CD14-positive monocyte (primary cell): ENCODE measurements around the gene ELF5. TPM values are rescaled to one million over a fixed set of nuclear protein-coding genes. Genes with fewer than 3 reads are reported as not detected.
A peak's percentile ranks its signal among the peaks of the same experiment; 100 is the strongest.

ENCODE experiments used
- DNase-seq, 3 donors: peaks; one replicate each; pipeline ENCODE4 v3.0.0-alpha.2; 2011 to 2022
- H2AFZ ChIP-seq: 2 replicates; pipeline ENCODE4 v1.6.0; 2012; ENCODE audit warnings: mild to moderate bottlenecking, low read depth, low read length, inconsistent platforms; ENCODE audit not compliant: insufficient read depth, poor library complexity, severe bottlenecking
- H3K27ac ChIP-seq, 2 donors: 1 replicate in 1 of 2; 2 replicates in 1 of 2; pipeline ENCODE4 v1.5.1; 2012 to 2013; ENCODE audit warnings: low read length in 2 of 2, control low read depth in 1 of 2, inconsistent platforms in 1 of 2, low read depth in 1 of 2, mild to moderate bottlenecking in 1 of 2
- H3K27me3 ChIP-seq, 2 donors: one replicate each; pipeline versions ENCODE4 v1.6.0 to v1.6.1; 2011 to 2013; ENCODE audit warnings: low read length in 2 of 2; ENCODE audit not compliant: control insufficient read depth in 2 of 2, insufficient read depth in 2 of 2
- H3K36me3 ChIP-seq, 2 donors: replicated peaks in 1 of 2; 1 replicate in 1 of 2; 2 replicates in 1 of 2; pipeline versions ENCODE4 v1.5.1 to v1.6.1; 2012 to 2013; ENCODE audit warnings: low read length in 2 of 2, control low read depth in 1 of 2, inconsistent platforms in 1 of 2, mild to moderate bottlenecking in 1 of 2; ENCODE audit not compliant: insufficient read depth in 2 of 2, control insufficient read depth in 1 of 2
- H3K4me1 ChIP-seq, 2 donors: 1 replicate in 1 of 2; 2 replicates in 1 of 2; pipeline versions ENCODE4 v1.5.1 to v1.6.1; 2012 to 2013; ENCODE audit warnings: low read length in 2 of 2, control low read depth in 1 of 2, inconsistent platforms in 1 of 2, mild to moderate bottlenecking in 1 of 2, moderate library complexity in 1 of 2; ENCODE audit not compliant: insufficient read depth in 2 of 2, control insufficient read depth in 1 of 2
- H3K4me2 ChIP-seq: replicated peaks from 2 replicates; pipeline ENCODE3; 2012; ENCODE audit warnings: low read length, moderate library complexity, mild to moderate bottlenecking; ENCODE audit not compliant: poor library complexity, severe bottlenecking; ENCODE audit errors: extremely low read depth
- H3K4me3 ChIP-seq, 3 experiments: fragments of 200-600 bp in 1 of 3; sonication (generic) in 1 of 3; replicated peaks in 1 of 3; 1 replicate in 2 of 3; 2 replicates in 1 of 3; pipeline ENCODE4 v1.5.1; 2011 to 2013; ENCODE audit warnings: low read length in 3 of 3, mild to moderate bottlenecking in 3 of 3, control low read depth in 2 of 3, low read depth in 2 of 3, inconsistent platforms in 1 of 3, moderate library complexity in 1 of 3
- H3K79me2 ChIP-seq: 2 replicates; pipeline ENCODE4 v1.6.0; 2012; ENCODE audit warnings: mild to moderate bottlenecking, control low read depth, inconsistent platforms, low read length, moderate library complexity; ENCODE audit not compliant: insufficient read depth
- H3K9ac ChIP-seq: 2 replicates; pipeline ENCODE4 v1.6.0; 2017; ENCODE audit warnings: low read length, mild to moderate bottlenecking; ENCODE audit not compliant: insufficient read depth, poor library complexity, severe bottlenecking
- H3K9me3 ChIP-seq, 2 donors: replicated peaks in 1 of 2; 1 replicate in 1 of 2; 2 replicates in 1 of 2; pipeline versions ENCODE4 v1.5.1 to v1.6.1; 2012 to 2013; ENCODE audit warnings: low read length in 2 of 2, control low read depth in 1 of 2; ENCODE audit not compliant: control insufficient read depth in 1 of 2, insufficient read depth in 1 of 2
- H4K20me1 ChIP-seq: 2 replicates; pipeline ENCODE4 v1.6.0; 2012; ENCODE audit warnings: mild to moderate bottlenecking, low read length, control low read depth, moderate library complexity; ENCODE audit not compliant: insufficient read depth
- H3K27ac Mint-ChIP-seq, 7 donors: one replicate each; pipeline ENCODE4 v1.8.0; 2020; ENCODE audit warnings: mild to moderate bottlenecking in 7 of 7, mixed read lengths in 7 of 7, moderate library complexity in 6 of 7, inconsistent platforms in 2 of 7
- H3K27me3 Mint-ChIP-seq, 3 donors: one replicate each; pipeline ENCODE4 v1.8.0; 2021 to 2022; ENCODE audit warnings: low read depth in 3 of 3, mild to moderate bottlenecking in 3 of 3, mixed read lengths in 3 of 3, moderate library complexity in 3 of 3, inconsistent platforms in 1 of 3
- H3K36me3 Mint-ChIP-seq, 2 donors: one replicate each; pipeline ENCODE4 v1.8.0; 2020; ENCODE audit warnings: mixed read lengths in 2 of 2, inconsistent platforms in 1 of 2, mild to moderate bottlenecking in 1 of 2
- H3K4me1 Mint-ChIP-seq: one replicate; pipeline ENCODE4 v1.8.0; 2020; ENCODE audit warnings: mild to moderate bottlenecking, mixed read lengths
- H3K4me3 Mint-ChIP-seq, 2 donors: one replicate each; pipeline ENCODE4 v1.8.0; 2020; ENCODE audit warnings: mild to moderate bottlenecking in 2 of 2, mixed read lengths in 2 of 2, moderate library complexity in 1 of 2
- H3K9me3 Mint-ChIP-seq, 7 donors: one replicate each; pipeline ENCODE4 v1.8.0; 2020 to 2022; ENCODE audit warnings: mixed read lengths in 7 of 7, mild to moderate bottlenecking in 6 of 7, moderate library complexity in 6 of 7, inconsistent platforms in 2 of 7
- WGBS: methylation state at CpG from one replicate; pipeline ENCODE4 v1.1.5; 2013; ENCODE audit warnings: missing lambda C conversion rate; ENCODE audit not compliant: insufficient coverage; 5-methylcytosine and 5-hydroxymethylcytosine counted together
- intact Hi-C, 2 donors: fragments of 100-400 bp; cut with micrococcal nuclease; formaldehyde crosslinking; loops; one replicate each; pipeline versions ENCODE4 v1.15.0 to v1.15.1; 2023
- polyA plus RNA-seq, 3 donors: library from polyadenylated mRNA; depleted of rRNA in 1 of 3; unstranded in 2 of 3; stranded (reverse) in 1 of 3; fragments of 300-500 nt in 2 of 3; fragments of >200 nt in 1 of 3; fragmentation: Illumina TruSeq in 2 of 3; gene quantifications; 1 replicate in 2 of 3; 2 replicates in 1 of 3; pipeline ENCODE4 v1.2.3, GENCODE V29; 2012 to 2021
- TF ChIP-seq, protein P1 (sequence below): fragments of 200-600 bp; IDR thresholded peaks from one replicate; pipeline ENCODE4 v1.8.0; 2022; ENCODE audit warnings: antibody characterized with exemption, mild to moderate bottlenecking

Gene ELF5
- polyA plus RNA-seq, 3 donors, result 0.27 TPM; not detected in 2

DNA sequence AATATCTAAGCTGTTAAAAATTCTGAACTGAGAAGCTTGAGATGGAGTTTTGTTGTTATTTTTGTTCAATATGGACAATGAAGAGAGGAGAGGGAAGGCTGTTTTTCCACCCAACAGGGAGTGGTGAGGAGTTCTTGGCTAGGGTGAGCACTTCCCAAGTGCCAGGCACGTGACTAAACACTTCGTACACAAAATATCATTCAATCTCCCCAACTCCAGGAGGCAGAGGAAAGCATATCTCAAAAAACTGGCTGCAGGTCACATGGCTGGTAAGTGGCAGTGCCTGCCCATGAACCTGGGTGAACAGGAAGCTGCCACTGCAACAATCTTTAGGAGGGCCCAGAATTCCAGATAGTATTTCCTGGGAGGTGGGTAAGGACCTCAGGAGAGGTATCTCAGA, 11.6 kb downstream of the ELF5 start:
- DNase-seq, result no peak
- H4K20me1 ChIP-seq, result no peaks in the 10 kb centered on the region
- WGBS, result no CpG with 5 or more reads among the region's 2 CpGs
- intact Hi-C loops, result no loop called here
- peak overlapping the region in 5 of 7 donors; percentile 11 to 80 (median 52) for H3K27ac Mint-ChIP-seq
- TF ChIP-seq, protein P1, sequence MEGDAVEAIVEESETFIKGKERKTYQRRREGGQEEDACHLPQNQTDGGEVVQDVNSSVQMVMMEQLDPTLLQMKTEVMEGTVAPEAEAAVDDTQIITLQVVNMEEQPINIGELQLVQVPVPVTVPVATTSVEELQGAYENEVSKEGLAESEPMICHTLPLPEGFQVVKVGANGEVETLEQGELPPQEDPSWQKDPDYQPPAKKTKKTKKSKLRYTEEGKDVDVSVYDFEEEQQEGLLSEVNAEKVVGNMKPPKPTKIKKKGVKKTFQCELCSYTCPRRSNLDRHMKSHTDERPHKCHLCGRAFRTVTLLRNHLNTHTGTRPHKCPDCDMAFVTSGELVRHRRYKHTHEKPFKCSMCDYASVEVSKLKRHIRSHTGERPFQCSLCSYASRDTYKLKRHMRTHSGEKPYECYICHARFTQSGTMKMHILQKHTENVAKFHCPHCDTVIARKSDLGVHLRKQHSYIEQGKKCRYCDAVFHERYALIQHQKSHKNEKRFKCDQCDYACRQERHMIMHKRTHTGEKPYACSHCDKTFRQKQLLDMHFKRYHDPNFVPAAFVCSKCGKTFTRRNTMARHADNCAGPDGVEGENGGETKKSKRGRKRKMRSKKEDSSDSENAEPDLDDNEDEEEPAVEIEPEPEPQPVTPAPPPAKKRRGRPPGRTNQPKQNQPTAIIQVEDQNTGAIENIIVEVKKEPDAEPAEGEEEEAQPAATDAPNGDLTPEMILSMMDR, result no peak
- H3K4me1 Mint-ChIP-seq, result peaks cover 22% of the 10 kb centered on the region
- H3K4me2 ChIP-seq, result peak overlapping the region; percentile 27
- H3K36me3 Mint-ChIP-seq, result no peaks in the 10 kb centered on the region
- peaks cover 0 to 3% (median 0%) of the 10 kb centered on the region in 3 donors for H3K27me3 Mint-ChIP-seq
- H3K36me3 ChIP-seq, result no peaks in the 10 kb centered on the region
- peaks cover 16 to 25% of the 10 kb centered on the region in 2 donors for H3K4me1 ChIP-seq
- peak overlapping the region; percentile 6 for H2AFZ ChIP-seq
- peak overlapping the region in 1 of 2 donors; percentile 3 for H3K27ac ChIP-seq
- no peaks in the 10 kb centered on the region for H3K9me3 ChIP-seq
- H3K79me2 ChIP-seq, result no peaks in the 10 kb centered on the region
- H3K9me3 Mint-ChIP-seq, result no peaks in the 10 kb centered on the region
- H3K27me3 ChIP-seq, result no peaks in the 10 kb centered on the region
- H3K4me3 ChIP-seq, result no peak overlapping the region
- no peak overlapping the region for H3K9ac ChIP-seq
- peak overlapping the region in 1 of 2 donors; percentile 68 for H3K4me3 Mint-ChIP-seq

DNA sequence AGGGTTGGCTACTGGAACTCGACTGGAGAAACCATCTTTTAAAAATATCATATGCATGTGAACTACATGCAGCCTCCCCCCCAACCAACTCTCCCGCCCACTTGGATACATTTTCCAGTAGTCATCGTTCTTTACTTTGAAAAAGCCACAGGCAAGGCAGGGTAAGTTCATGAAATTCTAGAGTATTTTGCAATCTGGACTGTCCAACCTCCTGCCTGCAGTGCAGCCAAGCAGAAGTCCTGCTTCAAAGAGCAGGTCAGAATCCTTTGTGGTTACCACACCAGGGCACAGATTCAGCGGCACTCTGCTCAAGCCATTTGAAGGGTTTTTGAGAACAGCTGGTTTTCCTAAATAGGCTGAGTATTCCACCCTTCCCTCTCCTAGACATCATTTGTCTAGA, 12.1 kb downstream of the ELF5 start:
- Mint-ChIP-seq H3K9me3 (peaks cover 0 to under 1% (median 0%) of the 10 kb centered on the region in 7 donors), H3K27me3 (peaks cover 0 to 3% (median 0%) of the 10 kb centered on the region in 3 donors), H3K36me3 (no peaks in the 10 kb centered on the region), H3K4me1 (peaks cover 22% of the 10 kb centered on the region), H3K27ac (peak overlapping the region in 5 of 7 donors; percentile 35 to 80 (median 69)), H3K4me3 (peak overlapping the region in 1 of 2 donors; percentile 68)
- TF ChIP-seq, protein P1, result no peak
- intact Hi-C loops, result no loop called here
- no peaks in the 10 kb centered on the region for H4K20me1 ChIP-seq
- no peaks in the 10 kb centered on the region for H3K9me3 ChIP-seq
- WGBS, result no CpG with 5 or more reads among the region's 4 CpGs
- peak overlapping the region; percentile 27 for H3K4me2 ChIP-seq
- no peak overlapping the region for H3K27ac ChIP-seq
- no peaks in the 10 kb centered on the region for H3K79me2 ChIP-seq
- no peaks in the 10 kb centered on the region for H3K36me3 ChIP-seq
- no peaks in the 10 kb centered on the region for H3K27me3 ChIP-seq
- peak overlapping the region; percentile 6 for H2AFZ ChIP-seq
- peaks cover 16 to 25% of the 10 kb centered on the region in 2 donors for H3K4me1 ChIP-seq
- no peak overlapping the region for H3K9ac ChIP-seq
- DNase-seq, result peak; percentile 27 to 53 (median 34)
- no peak overlapping the region for H3K4me3 ChIP-seq
